HEK293 (cell line): ENCODE measurements around the gene GLT6D1.

ENCODE experiments used
- FEZF1 ChIP-seq: fragments of 450-650 bp; formaldehyde crosslinking; IDR thresholded peaks from 2 replicates; pipeline ENCODE4 v1.5.1; 2016; ENCODE audit warnings: missing biosample characterization, missing genetic modification characterization
- KLF1 ChIP-seq: fragments of 450-650 bp; formaldehyde crosslinking; IDR thresholded peaks from 2 replicates; pipeline ENCODE4 v1.5.1; 2016; ENCODE audit warnings: missing biosample characterization, missing genetic modification characterization
- PRDM1 ChIP-seq: fragments of 450-650 bp; formaldehyde crosslinking; IDR thresholded peaks from 2 replicates; pipeline ENCODE4; 2016; ENCODE audit warnings: missing biosample characterization, missing genetic modification characterization
- SCRT2 ChIP-seq: fragments of 450-650 bp; formaldehyde crosslinking; IDR thresholded peaks from 2 replicates; pipeline ENCODE4 v1.5.1; 2016; ENCODE audit warnings: missing biosample characterization, missing genetic modification characterization
- SP3 ChIP-seq: fragments of 450-650 bp; formaldehyde crosslinking; IDR thresholded peaks from 2 replicates; pipeline ENCODE4 v1.5.1; 2016; ENCODE audit warnings: missing biosample characterization, missing genetic modification characterization
- TRIM28 ChIP-seq: IDR thresholded peaks from 2 replicates; pipeline ENCODE4 v1.6.1; 2011; ENCODE audit warnings: low read length, control low read depth, borderline replicate concordance
- ZBTB17 ChIP-seq: fragments of 450-650 bp; formaldehyde crosslinking; IDR thresholded peaks from 2 replicates; pipeline ENCODE4 v1.5.1; 2016; ENCODE audit warnings: missing biosample characterization, missing genetic modification characterization
- ZFHX2 ChIP-seq: fragments of 450-650 bp; formaldehyde crosslinking; conservative IDR thresholded peaks from 2 replicates; pipeline ENCODE4 v1.5.1; 2016; ENCODE audit warnings: missing biosample characterization, missing genetic modification characterization
- ZNF140 ChIP-seq: fragments of 450-650 bp; formaldehyde crosslinking; IDR thresholded peaks from 2 replicates; pipeline ENCODE4 v1.5.1; 2016; ENCODE audit warnings: missing biosample characterization, missing genetic modification characterization
- ZNF157 ChIP-seq: fragments of 450-650 bp; formaldehyde crosslinking; IDR thresholded peaks from 2 replicates; pipeline ENCODE4 v1.5.1; 2016; ENCODE audit warnings: missing biosample characterization, missing genetic modification characterization
- ZNF169 ChIP-seq: fragments of 450-650 bp; formaldehyde crosslinking; IDR thresholded peaks from 2 replicates; pipeline ENCODE4 v1.5.1; 2016; ENCODE audit warnings: missing biosample characterization, missing genetic modification characterization
- ZNF19 ChIP-seq: fragments of 450-650 bp; formaldehyde crosslinking; IDR thresholded peaks from 2 replicates; pipeline ENCODE4; 2016; ENCODE audit warnings: missing biosample characterization, missing genetic modification characterization, low read depth
- ZNF354C ChIP-seq: fragments of 450-650 bp; formaldehyde crosslinking; IDR thresholded peaks from 2 replicates; pipeline ENCODE4 v1.5.1; 2016; ENCODE audit warnings: missing biosample characterization, missing genetic modification characterization, low read depth, borderline replicate concordance
- ZNF521 ChIP-seq: fragments of 450-650 bp; formaldehyde crosslinking; IDR thresholded peaks from 2 replicates; pipeline ENCODE4 v1.5.1; 2017; ENCODE audit warnings: missing biosample characterization, mild to moderate bottlenecking, missing genetic modification characterization
- ZNF561 ChIP-seq: fragments of 450-650 bp; IDR thresholded peaks from 2 replicates; pipeline ENCODE4 v1.5.1; 2018; ENCODE audit warnings: missing biosample characterization, missing genetic modification characterization, borderline replicate concordance
- ZNF629 ChIP-seq: fragments of 450-650 bp; formaldehyde crosslinking; IDR thresholded peaks from 2 replicates; pipeline ENCODE4 v1.5.1; 2017; ENCODE audit warnings: missing biosample characterization, missing genetic modification characterization
- ZNF654 ChIP-seq: fragments of 450-650 bp; formaldehyde crosslinking; IDR thresholded peaks from 2 replicates; pipeline ENCODE4 v1.5.1; 2016; ENCODE audit warnings: low read depth, missing biosample characterization, missing genetic modification characterization
- ZNF660 ChIP-seq: fragments of 450-650 bp; IDR thresholded peaks from 2 replicates; pipeline ENCODE4 v1.5.1; 2018; ENCODE audit warnings: missing biosample characterization, mild to moderate bottlenecking, missing genetic modification characterization
- ZNF701 ChIP-seq: fragments of 450-650 bp; formaldehyde crosslinking; IDR thresholded peaks from 2 replicates; pipeline ENCODE4 v1.5.1; 2016; ENCODE audit warnings: missing biosample characterization, missing genetic modification characterization
- ZNF768 ChIP-seq: fragments of 450-650 bp; formaldehyde crosslinking; IDR thresholded peaks from 2 replicates; pipeline ENCODE4 v1.5.1; 2018; ENCODE audit warnings: missing biosample characterization, mild to moderate bottlenecking, missing genetic modification characterization
- TF ChIP-seq, protein P1 (sequence below): fragments of 450-650 bp; formaldehyde crosslinking; IDR thresholded peaks from 2 replicates; pipeline ENCODE4 v1.5.1; 2016; ENCODE audit warnings: missing biosample characterization, missing genetic modification characterization, borderline replicate concordance
- TF ChIP-seq, protein P2 (sequence below): fragments of 450-650 bp; formaldehyde crosslinking; IDR thresholded peaks from 2 replicates; pipeline ENCODE4 v1.5.1; 2016; ENCODE audit warnings: missing biosample characterization, missing genetic modification characterization
- TF ChIP-seq, protein P3 (sequence below): fragments of 450-650 bp; formaldehyde crosslinking; IDR thresholded peaks from 2 replicates; pipeline ENCODE4 v1.5.1; 2016; ENCODE audit warnings: missing biosample characterization, missing genetic modification characterization
- TF ChIP-seq, protein P4 (sequence below): fragments of 450-650 bp; formaldehyde crosslinking; optimal IDR thresholded peaks from 2 replicates; pipeline ENCODE3; 2016; ENCODE audit warnings: missing biosample characterization, mild to moderate bottlenecking, missing genetic modification characterization
- TF ChIP-seq, protein P5 (sequence below): fragments of 450-650 bp; formaldehyde crosslinking; IDR thresholded peaks from 2 replicates; pipeline ENCODE4 v1.5.1; 2016; ENCODE audit warnings: missing biosample characterization, missing genetic modification characterization

GLT6D1 gene

DNA sequence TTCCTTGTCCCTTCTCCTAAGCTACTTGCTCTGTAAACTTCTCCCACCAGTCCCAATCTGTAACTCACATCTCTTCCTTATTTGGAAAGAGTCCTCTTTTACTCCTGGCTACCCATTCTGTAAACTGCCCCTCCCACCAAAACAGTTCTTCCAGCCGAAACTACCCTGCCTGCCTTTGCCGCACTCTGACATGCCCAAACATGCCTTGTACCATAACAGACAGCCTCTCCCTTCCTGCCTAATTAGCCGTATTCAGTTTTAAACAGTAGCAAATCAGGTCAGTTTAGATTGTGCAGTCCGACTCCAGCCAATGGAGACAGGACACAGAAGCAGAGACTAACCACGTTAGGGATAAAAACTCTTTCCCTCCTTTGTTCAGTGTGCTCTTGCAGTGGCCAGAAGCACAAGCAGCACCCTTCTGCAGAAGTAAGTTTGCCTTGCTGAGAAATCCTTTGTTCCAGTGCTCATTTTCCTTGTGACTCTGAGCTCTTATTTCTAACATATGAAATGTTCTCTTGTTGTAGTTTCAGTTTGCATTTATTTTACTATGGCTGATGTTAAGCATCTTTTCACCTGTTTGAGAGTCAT is 5.4 kb upstream of the GLT6D1 start (continued):
- TF ChIP-seq, protein P1, sequence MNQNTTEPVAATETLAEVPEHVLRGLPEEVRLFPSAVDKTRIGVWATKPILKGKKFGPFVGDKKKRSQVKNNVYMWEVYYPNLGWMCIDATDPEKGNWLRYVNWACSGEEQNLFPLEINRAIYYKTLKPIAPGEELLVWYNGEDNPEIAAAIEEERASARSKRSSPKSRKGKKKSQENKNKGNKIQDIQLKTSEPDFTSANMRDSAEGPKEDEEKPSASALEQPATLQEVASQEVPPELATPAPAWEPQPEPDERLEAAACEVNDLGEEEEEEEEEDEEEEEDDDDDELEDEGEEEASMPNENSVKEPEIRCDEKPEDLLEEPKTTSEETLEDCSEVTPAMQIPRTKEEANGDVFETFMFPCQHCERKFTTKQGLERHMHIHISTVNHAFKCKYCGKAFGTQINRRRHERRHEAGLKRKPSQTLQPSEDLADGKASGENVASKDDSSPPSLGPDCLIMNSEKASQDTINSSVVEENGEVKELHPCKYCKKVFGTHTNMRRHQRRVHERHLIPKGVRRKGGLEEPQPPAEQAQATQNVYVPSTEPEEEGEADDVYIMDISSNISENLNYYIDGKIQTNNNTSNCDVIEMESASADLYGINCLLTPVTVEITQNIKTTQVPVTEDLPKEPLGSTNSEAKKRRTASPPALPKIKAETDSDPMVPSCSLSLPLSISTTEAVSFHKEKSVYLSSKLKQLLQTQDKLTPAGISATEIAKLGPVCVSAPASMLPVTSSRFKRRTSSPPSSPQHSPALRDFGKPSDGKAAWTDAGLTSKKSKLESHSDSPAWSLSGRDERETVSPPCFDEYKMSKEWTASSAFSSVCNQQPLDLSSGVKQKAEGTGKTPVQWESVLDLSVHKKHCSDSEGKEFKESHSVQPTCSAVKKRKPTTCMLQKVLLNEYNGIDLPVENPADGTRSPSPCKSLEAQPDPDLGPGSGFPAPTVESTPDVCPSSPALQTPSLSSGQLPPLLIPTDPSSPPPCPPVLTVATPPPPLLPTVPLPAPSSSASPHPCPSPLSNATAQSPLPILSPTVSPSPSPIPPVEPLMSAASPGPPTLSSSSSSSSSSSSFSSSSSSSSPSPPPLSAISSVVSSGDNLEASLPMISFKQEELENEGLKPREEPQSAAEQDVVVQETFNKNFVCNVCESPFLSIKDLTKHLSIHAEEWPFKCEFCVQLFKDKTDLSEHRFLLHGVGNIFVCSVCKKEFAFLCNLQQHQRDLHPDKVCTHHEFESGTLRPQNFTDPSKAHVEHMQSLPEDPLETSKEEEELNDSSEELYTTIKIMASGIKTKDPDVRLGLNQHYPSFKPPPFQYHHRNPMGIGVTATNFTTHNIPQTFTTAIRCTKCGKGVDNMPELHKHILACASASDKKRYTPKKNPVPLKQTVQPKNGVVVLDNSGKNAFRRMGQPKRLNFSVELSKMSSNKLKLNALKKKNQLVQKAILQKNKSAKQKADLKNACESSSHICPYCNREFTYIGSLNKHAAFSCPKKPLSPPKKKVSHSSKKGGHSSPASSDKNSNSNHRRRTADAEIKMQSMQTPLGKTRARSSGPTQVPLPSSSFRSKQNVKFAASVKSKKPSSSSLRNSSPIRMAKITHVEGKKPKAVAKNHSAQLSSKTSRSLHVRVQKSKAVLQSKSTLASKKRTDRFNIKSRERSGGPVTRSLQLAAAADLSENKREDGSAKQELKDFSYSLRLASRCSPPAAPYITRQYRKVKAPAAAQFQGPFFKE (tag by site-specific recombination), result no peak
- TF ChIP-seq FEZF1, result no peak
- no peak for TF ChIP-seq ZNF157 (tag by site-specific recombination)
- TF ChIP-seq ZNF768 (tag by site-specific recombination), result no peak
- TF ChIP-seq ZNF19, result no peak
- TF ChIP-seq ZNF354C, result no peak
- TF ChIP-seq ZNF701 (tag by site-specific recombination), result no peak
- no peak for TF ChIP-seq ZNF169
- no peak for TF ChIP-seq SP3 (tag by site-specific recombination)
- TF ChIP-seq, protein P2, sequence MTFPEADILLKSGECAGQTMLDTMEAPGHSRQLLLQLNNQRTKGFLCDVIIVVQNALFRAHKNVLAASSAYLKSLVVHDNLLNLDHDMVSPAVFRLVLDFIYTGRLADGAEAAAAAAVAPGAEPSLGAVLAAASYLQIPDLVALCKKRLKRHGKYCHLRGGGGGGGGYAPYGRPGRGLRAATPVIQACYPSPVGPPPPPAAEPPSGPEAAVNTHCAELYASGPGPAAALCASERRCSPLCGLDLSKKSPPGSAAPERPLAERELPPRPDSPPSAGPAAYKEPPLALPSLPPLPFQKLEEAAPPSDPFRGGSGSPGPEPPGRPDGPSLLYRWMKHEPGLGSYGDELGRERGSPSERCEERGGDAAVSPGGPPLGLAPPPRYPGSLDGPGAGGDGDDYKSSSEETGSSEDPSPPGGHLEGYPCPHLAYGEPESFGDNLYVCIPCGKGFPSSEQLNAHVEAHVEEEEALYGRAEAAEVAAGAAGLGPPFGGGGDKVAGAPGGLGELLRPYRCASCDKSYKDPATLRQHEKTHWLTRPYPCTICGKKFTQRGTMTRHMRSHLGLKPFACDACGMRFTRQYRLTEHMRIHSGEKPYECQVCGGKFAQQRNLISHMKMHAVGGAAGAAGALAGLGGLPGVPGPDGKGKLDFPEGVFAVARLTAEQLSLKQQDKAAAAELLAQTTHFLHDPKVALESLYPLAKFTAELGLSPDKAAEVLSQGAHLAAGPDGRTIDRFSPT (tag by site-specific recombination), result no peak
- TF ChIP-seq ZBTB17 (tag by site-specific recombination), result no peak
- TF ChIP-seq ZNF629 (tag by site-specific recombination), result no peak
- peak; percentile 88 for TF ChIP-seq ZNF561 (tag by site-specific recombination)
- no peak for TF ChIP-seq ZFHX2 (tag by site-specific recombination)
- TF ChIP-seq PRDM1 (tag by site-specific recombination), result no peak
- TF ChIP-seq, protein P3, sequence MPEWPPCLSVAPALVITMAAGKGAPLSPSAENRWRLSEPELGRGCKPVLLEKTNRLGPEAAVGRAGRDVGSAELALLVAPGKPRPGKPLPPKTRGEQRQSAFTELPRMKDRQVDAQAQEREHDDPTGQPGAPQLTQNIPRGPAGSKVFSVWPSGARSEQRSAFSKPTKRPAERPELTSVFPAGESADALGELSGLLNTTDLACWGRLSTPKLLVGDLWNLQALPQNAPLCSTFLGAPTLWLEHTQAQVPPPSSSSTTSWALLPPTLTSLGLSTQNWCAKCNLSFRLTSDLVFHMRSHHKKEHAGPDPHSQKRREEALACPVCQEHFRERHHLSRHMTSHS (tag by site-specific recombination), result no peak
- no peak for TF ChIP-seq ZNF660 (tag by site-specific recombination)
- TF ChIP-seq, protein P4, sequence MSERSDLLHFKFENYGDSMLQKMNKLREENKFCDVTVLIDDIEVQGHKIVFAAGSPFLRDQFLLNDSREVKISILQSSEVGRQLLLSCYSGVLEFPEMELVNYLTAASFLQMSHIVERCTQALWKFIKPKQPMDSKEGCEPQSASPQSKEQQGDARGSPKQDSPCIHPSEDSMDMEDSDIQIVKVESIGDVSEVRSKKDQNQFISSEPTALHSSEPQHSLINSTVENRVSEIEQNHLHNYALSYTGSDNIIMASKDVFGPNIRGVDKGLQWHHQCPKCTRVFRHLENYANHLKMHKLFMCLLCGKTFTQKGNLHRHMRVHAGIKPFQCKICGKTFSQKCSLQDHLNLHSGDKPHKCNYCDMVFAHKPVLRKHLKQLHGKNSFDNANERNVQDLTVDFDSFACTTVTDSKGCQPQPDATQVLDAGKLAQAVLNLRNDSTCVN, result no peak
- TF ChIP-seq ZNF140 (tag by site-specific recombination), result no peak
- no peak for TF ChIP-seq SCRT2 (tag by site-specific recombination)
- no peak for TF ChIP-seq ZNF654
- TF ChIP-seq TRIM28, result peak; percentile 99
- no peak for TF ChIP-seq ZNF521 (tag by site-specific recombination)
- TF ChIP-seq, protein P5, sequence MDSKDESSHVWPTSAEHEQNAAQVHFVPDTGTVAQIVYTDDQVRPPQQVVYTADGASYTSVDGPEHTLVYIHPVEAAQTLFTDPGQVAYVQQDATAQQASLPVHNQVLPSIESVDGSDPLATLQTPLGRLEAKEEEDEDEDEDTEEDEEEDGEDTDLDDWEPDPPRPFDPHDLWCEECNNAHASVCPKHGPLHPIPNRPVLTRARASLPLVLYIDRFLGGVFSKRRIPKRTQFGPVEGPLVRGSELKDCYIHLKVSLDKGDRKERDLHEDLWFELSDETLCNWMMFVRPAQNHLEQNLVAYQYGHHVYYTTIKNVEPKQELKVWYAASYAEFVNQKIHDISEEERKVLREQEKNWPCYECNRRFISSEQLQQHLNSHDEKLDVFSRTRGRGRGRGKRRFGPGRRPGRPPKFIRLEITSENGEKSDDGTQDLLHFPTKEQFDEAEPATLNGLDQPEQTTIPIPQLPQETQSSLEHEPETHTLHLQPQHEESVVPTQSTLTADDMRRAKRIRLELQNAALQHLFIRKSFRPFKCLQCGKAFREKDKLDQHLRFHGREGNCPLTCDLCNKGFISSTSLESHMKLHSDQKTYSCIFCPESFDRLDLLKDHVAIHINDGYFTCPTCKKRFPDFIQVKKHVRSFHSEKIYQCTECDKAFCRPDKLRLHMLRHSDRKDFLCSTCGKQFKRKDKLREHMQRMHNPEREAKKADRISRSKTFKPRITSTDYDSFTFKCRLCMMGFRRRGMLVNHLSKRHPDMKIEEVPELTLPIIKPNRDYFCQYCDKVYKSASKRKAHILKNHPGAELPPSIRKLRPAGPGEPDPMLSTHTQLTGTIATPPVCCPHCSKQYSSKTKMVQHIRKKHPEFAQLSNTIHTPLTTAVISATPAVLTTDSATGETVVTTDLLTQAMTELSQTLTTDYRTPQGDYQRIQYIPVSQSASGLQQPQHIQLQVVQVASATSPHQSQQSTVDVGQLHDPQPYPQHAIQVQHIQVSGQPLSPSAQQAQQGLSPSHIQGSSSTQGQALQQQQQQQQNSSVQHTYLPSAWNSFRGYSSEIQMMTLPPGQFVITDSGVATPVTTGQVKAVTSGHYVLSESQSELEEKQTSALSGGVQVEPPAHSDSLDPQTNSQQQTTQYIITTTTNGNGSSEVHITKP (tag by site-specific recombination), result no peak
- TF ChIP-seq KLF1, result no peak
